Measurements from ENCODE around the gene MDN1. TPM values are rescaled to one million over a fixed set of nuclear protein-coding genes. Genes with fewer than 3 reads are reported as not detected.
A peak's percentile ranks its signal among the peaks of the same experiment; 100 is the strongest.

Gene MDN1
- total RNA-seq, 1 experiment from 2014 or later, result 117 TPM

DNA sequence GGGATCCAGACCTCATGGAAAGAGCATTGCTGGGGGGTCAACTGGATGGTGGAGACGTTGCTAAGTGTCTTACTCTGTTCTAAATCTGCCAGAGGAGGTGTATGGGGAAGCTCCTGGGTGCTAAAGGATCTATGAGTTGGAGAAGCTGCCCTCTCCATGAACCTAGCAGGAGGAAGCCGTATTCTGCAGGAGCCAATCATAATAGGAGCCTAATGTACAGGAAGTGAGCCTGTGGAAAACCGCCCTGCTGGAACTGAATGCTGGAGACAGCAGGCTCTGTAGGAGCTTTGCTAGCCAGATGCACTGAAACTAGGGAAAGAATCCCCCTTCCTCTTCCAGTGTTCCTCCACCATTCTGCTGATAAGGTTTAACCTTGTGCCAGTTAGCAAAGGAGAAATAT, 20.9 kb upstream of the MDN1 start:
- no peak overlapping the region for H3K27ac ChIP-seq (ENCODE audit: insufficient read length, low read depth, low read length)
- no peaks in the 10 kb centered on the region for H3K23me2 ChIP-seq (ENCODE audit: insufficient read length, low read depth, low read length, poor library complexity, severe bottlenecking)
- H2AFZ ChIP-seq (ENCODE audit: low read length), result no peak overlapping the region
- no peak overlapping the region for H2BK12ac ChIP-seq (ENCODE audit: insufficient read length, low read depth, low read length)
- Mint-ChIP-seq H3K9me3 (no peaks in the 10 kb centered on the region), H3K36me3 (ENCODE audit: insufficient read depth in 1 of 3, low read depth in 3 of 3) (peaks cover 17 to 45% (median 42%) of the 10 kb centered on the region in 3 experiments), H3K4me1 (peaks cover 5 to 10% of the 10 kb centered on the region in 2 experiments; a peak in 3 of 4 replicates), H3K27me3 (ENCODE audit: low read depth) (no peaks in the 10 kb centered on the region), H3K27ac (peak overlapping the region in 2 of 3 experiments; percentile 18 to 52; a peak in 1 of 7 replicates), H3K4me3 (no peak overlapping the region)
- H3K4me2 ChIP-seq (ENCODE audit: insufficient read depth, insufficient read length, low read length), result no peak overlapping the region
- H3K23ac ChIP-seq (ENCODE audit: insufficient read length, low read depth, low read length), result no peak overlapping the region
- H2BK15ac ChIP-seq (ENCODE audit: low read depth, low read length), result no peak overlapping the region
- H4K8ac ChIP-seq (replicated peaks; ENCODE audit: insufficient read length, low read depth, low read length), result no peak overlapping the region
- no peak for DNase-seq
- H3K79me2 ChIP-seq (ENCODE audit: insufficient read depth, low read length), result peaks cover 11% of the 10 kb centered on the region; the same call in 1 of the 2 replicates
- H4K20me1 ChIP-seq (ENCODE audit: control insufficient read depth, insufficient read depth, insufficient read length), result no peaks in the 10 kb centered on the region
- H4K91ac ChIP-seq (ENCODE audit: insufficient read length, low read depth, low read length), result no peak overlapping the region
- H3T11ph ChIP-seq (ENCODE audit: low read length), result no peak overlapping the region
- no peak overlapping the region for H3K56ac ChIP-seq (ENCODE audit: insufficient read length, low read depth, low read length)
- no peak overlapping the region for H2BK5ac ChIP-seq (ENCODE audit: insufficient read length, low read length)
- H2AK5ac ChIP-seq (ENCODE audit: insufficient read length, low read length), result no peak overlapping the region
- H4K5ac ChIP-seq (ENCODE audit: insufficient read length, low read depth, low read length), result no peak overlapping the region
- no CpG with 5 or more reads among the region's 3 CpGs for WGBS (ENCODE audit: extremely low coverage, insufficient read length, low lambda C conversion rate)
- no peaks in the 10 kb centered on the region for H3K27me3 ChIP-seq (ENCODE audit: insufficient read depth, low read length)
- no peaks in the 10 kb centered on the region; the same call in 1 of the 2 replicates for H3K4me1 ChIP-seq (ENCODE audit: insufficient read depth, low read length)
- H3K9ac ChIP-seq (ENCODE audit: extremely low read depth, insufficient read length, low read length), result no peak overlapping the region
- no peak overlapping the region for H2BK20ac ChIP-seq (ENCODE audit: low read depth, low read length, poor library complexity, severe bottlenecking)
- H3K18ac ChIP-seq (ENCODE audit: insufficient read length, low read depth, low read length), result no peak overlapping the region
- no peak overlapping the region for H2BK120ac ChIP-seq (ENCODE audit: low read depth, low read length, poor library complexity, severe bottlenecking)
- peaks cover 4% of the 10 kb centered on the region for H3K79me1 ChIP-seq (ENCODE audit: insufficient read depth, low read depth, low read length, poor library complexity, severe bottlenecking)
- TF ChIP-seq, protein P1, sequence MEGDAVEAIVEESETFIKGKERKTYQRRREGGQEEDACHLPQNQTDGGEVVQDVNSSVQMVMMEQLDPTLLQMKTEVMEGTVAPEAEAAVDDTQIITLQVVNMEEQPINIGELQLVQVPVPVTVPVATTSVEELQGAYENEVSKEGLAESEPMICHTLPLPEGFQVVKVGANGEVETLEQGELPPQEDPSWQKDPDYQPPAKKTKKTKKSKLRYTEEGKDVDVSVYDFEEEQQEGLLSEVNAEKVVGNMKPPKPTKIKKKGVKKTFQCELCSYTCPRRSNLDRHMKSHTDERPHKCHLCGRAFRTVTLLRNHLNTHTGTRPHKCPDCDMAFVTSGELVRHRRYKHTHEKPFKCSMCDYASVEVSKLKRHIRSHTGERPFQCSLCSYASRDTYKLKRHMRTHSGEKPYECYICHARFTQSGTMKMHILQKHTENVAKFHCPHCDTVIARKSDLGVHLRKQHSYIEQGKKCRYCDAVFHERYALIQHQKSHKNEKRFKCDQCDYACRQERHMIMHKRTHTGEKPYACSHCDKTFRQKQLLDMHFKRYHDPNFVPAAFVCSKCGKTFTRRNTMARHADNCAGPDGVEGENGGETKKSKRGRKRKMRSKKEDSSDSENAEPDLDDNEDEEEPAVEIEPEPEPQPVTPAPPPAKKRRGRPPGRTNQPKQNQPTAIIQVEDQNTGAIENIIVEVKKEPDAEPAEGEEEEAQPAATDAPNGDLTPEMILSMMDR (conservative IDR thresholded peaks at IDR 0.05), result no peak
- no peak overlapping the region for H3K4ac ChIP-seq (ENCODE audit: low read depth, low read length)
- H3K14ac ChIP-seq (ENCODE audit: insufficient read depth, low read length), result no peak overlapping the region
- H3K9me3 ChIP-seq (ENCODE audit: control insufficient read depth, low read depth, low read length), result no peaks in the 10 kb centered on the region
